ENCODE measurements around the gene AMOTL2.

Gene AMOTL2

GRCh38 chr3:134380249-134380648 is 6.0 kb upstream of the AMOTL2 start:
- no peak for DNase-seq (ENCODE audit: low read depth in 2 of 2, low spot score in 1 of 2)

DNA sequence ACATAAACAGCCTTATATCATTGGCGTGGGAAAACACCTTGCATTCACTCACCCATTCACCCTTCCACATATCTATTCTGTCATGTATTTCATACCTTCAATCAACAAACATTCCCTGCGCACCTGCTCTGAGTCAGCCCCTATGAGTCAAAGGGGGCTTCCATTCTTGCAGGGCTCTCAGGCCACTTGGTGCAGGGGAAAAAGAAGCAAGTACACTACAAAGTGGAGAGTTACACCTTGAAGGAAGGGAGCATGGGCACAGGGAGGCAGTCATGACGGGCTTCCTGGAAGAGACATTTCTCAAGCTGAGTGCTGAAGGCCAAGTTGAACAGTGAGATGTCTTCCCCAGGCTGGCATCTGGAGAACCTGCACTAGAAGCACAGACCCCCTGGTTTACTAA is 4.6 kb upstream of the AMOTL2 start:
- no peak for DNase-seq (ENCODE audit: low read depth in 2 of 2, low spot score in 1 of 2)

DNA sequence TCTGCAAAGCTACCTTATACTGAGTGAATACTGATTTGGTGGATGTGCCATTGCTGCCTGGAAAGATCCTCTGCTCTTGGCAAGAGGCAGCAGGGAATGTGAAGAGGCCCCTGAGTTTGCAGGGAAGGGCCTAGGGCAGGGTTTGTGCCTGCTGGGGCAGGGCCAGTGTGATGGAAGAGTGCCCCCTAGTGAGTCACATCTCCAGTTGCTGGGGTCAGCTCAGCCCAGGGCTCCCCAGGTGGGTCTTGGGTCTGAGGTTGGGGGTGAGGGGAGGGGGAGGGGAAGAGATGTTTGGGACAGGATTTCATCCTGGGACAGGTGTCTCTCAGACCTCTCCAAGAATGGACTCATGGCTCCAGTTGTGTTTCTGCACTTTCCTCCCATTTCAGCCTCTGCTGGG is 4.1 kb upstream of the AMOTL2 start:
- no peak for DNase-seq (ENCODE audit: low read depth in 2 of 2, low spot score in 1 of 2)

GRCh38 chr3:134377896-134378295 is 3.6 kb upstream of the AMOTL2 start:
- DNase-seq (ENCODE audit: low read depth in 2 of 2, low spot score in 1 of 2): no peak

DNA sequence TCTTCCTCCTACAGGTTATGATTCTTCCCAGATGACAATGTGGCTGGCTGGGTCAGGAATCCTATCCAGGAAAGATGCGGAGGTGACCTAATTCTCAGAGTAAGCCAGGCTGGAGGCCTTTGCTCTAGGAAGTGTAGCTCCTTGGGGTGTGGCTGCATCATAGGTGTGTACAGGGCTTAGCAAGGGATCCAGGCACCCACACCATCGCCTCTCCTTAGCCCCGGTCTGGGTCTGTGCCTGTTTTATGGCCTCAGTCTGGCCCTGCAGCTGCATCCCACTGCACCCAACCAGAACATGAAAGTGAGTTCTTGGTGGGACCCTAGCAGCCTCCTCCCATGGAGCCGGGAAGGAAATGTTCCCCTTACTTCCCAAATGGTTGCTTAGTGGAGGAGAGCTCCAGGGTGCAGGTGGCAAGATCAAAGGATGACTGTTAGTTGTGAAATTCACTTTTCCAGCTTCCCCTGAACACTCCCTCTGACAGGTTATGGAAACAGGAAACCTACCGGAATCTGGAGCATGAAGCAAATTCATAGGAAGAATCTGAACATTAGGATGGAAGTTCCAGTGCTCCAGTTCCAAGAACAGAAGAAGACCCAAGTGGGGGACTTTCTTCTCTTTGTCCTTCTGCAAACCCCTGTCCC is 2.7 kb upstream of the AMOTL2 start:
- DNase-seq (ENCODE audit: low read depth in 2 of 2, low spot score in 1 of 2): no peak

DNA sequence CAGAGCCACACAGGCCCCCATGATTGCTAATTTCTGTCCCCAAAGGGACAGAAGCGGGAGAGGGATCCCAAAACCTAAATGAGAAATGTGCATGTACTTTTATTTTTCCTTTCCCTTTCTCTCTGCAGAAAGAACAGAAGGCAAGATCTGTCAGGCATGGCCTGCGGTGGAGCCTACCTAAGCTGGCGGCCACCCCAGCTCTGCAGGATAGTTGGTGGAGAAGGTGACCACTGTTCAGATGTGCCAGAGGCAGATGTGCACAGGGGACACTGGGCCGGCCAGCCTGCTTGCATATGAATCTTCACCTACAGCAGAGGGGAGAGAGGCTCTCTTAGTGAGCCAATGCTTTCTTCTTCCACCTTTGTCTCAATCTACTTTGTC is 2.1 kb upstream of the AMOTL2 start:
- DNase-seq (ENCODE audit: low read depth in 2 of 2, low spot score in 1 of 2): no peak

DNA sequence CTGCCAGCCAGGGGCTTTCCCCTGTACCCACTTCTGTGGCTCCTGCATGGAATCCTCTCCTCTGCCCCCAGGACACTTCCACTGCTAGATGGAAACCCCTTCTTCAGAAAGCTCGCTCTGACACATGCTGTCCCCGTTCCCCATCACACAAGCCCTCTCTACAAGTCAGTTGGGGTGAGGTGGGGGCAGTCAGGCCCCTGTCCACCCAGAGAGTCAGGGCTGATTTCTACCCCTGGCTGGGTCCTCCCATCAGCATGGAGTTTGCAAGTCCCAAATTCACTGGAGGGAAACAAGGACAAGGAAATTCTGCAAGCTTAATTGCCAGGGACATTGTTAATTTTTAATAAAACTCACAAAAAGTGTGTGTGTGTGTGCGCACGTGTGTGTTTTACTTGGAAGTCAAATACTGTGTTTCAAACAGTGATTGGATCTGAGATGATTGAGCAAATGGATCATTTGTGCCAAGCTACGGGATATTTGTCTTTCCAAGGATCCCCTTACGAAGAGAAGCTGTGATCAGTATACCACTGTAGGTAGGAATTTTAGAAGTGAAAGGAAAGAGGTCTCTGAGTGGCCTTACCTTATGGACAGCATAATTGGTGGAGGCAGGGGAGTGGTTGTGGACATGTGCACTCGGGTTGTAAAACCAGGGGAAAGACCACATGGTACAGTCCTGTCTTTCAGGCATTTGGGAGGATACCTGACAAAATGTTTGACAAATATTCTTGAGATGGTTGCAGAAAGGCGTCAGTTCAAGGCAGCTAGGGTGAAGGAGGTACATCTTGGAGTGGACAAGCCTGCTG is 1.5 kb upstream of the AMOTL2 start:
- DNase-seq (ENCODE audit: low read depth in 2 of 2, low spot score in 1 of 2): no peak

DNA sequence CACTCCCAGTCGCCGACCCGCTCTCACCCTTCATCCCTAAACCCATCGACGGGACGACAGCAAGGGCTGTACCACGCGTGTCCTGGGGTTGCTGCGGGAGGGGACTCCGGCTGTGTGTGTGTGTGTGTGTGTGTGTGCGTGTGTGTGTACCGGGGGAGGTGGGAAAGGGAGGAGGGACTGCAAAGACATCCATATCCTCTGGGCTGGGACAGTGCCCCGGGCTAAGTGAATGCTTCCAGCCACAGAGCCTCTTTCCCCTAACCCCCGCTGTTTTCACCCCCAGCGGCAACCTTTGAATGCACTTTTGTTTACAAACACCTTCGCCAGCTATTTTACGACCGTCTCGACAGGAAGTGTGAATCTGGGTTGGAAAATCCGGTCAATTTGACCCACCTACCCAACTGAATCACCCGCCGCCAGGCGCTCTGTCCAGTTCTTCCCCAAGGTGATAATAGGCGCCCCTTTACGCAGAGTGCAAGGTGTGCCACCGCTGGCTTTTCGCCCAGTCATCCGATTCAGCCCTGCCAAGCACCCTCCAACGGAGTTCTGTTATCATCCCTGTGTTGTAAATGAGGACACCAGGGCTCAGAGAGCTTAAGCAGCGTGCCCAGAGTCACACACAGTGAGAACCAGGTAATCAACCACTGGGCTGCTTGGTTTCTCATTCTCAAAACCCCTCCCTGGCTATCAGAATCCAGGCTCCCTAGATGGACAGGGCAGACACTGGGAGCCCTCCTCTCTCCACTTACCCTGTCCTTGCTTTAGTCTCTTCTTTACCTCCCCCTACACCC is 739 bp upstream of the AMOTL2 start:
- no peak for DNase-seq (ENCODE audit: low read depth in 2 of 2, low spot score in 1 of 2)

DNA sequence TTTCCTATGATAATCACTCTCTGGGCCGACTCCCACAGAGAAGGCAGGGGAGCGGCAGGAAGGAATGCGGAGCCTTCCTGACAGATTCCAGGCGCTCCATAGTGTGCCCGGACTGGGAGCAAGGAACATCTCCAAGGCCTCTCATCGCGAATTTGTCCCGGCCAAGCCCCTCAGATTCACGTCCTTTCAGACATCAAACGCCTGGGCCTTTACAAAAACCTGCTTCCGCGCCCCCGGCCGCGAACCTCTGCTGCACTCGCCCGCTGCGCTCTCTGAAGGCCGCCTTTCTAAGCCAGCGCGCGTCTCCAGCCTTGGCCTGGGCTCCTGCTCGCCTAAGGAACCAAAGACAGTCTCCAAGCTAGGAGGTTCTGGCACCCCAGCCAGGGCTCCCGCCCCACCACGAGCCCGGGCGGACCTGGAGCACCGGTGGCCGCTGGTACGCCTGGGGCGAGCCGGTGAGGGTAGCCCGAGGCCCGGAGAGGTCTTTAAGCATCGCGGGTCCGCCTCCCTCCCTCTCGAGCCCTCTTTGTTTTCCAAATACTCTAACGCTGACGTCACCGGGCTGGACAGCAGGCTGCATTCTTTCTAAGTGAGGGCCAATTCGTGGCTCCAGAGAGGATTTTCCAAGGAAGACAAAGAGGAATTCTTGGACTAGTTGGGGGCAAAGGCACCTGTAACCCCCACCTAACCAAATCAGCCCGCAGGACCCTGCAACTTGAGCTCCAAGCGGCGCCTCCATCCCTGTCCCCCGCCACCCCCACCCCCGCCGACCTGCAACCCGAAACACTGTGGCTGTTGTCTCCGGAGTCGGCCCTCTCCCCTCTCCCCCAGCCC is 759 bp downstream of the AMOTL2 start:
- no peak for DNase-seq (ENCODE audit: low read depth in 2 of 2, low spot score in 1 of 2)

DNA sequence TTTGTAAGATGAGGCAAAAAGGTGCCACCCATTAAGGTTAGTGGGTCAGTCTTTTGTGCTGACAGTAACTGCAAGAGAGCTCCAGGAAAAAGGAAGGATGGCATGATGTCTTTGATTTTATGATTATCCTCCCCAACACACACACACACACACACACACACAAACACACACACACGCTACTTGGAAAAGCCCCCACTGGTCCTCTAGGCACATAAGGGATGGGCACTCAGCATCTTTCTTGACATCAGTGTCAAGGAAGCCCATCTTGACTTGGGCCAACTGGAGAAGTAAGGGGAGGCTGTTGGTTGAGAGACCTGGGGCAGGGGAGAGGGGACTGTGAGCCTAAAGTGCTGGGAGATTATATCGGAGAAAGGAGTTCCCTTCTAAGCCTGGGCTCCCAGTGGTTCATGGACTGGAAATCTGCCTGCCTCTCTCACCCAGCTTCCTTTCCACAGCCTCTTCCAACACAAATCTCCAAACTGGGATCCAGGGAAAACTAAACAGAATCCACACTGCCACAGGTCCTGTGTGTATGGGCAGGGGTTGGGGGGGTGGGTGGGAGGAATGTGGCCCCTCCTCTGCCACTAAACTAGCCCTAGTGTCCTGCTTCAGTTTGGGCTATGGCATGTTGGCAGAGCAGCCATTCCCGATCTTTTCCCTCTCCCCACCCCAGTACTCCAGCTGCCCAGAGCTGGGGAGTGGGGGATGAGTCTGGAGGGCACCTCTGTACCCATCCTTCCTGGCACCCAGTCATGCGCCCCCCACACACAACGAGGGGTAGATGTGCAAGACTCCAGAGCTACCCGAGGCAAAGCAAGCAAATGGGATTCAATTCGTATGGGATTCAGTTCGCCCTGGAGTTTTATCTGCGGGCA is 1.6 kb downstream of the AMOTL2 start:
- no peak for DNase-seq (ENCODE audit: low read depth in 2 of 2, low spot score in 1 of 2)

DNA sequence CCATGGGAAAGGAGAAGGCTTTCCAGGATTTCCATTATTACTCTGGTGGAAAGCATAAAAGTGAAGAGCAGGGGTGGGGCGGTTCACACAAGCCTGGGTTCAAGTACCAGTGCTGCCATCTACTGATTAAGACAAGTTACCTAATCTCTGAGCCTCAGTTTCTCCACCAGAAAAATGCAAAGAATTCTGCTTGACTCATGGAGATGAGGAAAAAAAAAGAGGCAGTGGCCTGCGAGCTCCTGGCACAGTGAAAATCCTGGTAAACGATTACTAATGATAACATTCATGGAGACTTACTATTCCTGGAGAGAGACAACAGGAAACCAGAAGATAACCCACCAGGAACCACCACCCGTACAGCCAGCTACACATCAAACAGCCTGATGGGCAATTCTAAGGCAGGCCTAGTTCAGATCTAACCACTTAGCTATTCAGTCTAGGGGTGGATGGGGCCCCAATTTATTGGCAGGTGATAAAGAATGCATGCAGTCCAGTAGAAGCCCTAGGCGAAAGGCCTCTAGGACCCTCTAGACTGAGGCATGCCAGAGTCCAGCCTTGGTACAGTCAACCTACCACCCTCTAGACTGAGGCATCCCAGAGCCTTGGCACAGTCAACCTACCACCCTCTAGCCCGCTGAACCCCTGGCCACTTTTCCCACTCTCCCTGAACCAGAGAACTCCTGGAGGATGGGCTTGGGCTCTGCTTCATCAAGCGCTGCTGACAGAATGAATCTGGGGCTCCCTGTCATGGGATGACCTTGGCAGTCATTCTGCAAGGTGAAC is 2.5 kb downstream of the AMOTL2 start:
- DNase-seq (ENCODE audit: low read depth in 2 of 2, low spot score in 1 of 2): no peak

DNA sequence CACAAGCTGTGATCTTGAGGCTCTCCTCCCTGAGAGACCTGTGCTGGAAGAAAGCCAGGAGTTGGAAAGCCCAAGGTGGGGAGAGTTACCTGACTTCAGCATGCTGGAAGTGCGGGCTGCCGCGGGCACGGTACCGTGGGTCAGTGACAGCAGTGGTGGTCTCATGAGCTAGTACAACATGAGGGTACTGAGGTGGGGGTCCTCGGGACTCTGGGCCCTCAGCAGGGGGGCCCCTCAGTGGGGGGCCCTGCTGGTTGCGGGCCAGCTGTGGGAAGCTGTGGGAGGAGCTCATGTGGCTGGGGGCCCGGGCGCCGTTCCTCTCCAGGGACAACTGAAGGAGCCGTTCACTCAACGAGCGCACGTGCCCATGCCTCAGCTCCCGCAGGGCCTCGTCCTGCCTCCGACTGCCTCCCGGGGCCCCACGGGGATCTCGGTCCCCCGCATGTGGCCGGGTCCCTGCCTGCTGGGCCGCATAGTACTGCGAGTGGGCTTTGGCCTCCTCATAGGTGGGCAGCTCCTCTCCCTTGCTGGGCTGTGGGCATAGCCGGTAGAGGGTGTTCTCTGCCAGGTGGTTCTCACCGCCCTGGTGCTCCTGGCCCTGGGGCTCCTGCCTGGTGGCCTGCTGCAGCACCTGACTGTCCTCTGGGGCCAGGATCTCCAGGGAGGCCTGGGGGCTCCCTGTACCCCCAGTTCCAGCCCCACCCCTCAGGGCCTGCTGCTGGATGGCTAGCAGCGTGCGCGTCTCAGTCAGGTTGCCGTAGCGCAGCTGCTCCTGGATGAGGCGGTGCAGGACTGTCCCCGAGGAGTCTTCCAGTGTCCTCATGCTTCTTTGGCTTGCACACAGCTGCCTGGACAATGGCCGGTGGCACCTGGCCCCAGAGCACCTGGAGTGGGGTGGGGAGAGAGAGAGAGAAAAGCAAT is 3.4 kb downstream of the AMOTL2 start:
- DNase-seq (ENCODE audit: low read depth in 2 of 2, low spot score in 1 of 2): no peak

DNA sequence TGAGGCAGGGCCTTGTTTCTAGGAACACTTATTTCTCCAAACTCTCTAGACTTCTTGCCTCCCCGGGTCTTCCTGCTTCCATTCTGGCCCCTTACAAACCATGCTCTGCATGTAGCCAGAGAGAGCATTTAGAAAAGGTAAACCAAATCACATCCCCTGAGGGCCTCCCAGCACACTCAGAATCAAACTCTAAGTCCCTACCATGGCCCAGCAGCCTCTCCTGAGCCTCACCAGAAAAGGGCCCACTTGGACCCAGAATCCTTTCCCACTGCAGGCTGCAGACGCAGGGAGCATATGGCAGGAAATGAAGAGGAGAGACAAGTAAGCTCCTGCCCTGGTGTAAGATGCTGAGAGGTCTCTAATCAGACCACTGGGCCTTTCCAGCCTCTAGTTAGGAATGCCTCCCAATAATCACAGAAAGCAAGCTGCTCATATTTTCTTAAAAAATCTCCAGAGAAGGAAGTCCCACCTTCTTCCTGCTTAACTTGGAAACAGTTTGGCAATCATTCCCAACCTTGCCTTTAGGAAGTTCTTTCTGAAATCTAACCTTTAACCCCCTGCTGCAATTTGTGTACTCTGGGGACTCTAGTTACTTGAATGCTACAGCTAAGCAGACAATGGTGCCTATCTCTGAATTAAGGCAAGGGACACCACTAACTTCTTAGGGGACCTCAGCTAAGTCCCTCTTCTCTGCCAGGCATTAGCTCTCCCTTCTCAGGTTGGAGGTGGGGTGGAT is 4.2 kb downstream of the AMOTL2 start:
- no peak for DNase-seq (ENCODE audit: low read depth in 2 of 2, low spot score in 1 of 2)

- DNase-seq (ENCODE audit: low read depth in 2 of 2, low spot score in 1 of 2): no peak
Observed at GRCh38 chr3:134369231-134369741, 5.0 kb downstream of the AMOTL2 start.

GRCh38 chr3:134368751-134369105 is 5.5 kb downstream of the AMOTL2 start:
- no peak for DNase-seq (ENCODE audit: low read depth in 2 of 2, low spot score in 1 of 2)

DNA sequence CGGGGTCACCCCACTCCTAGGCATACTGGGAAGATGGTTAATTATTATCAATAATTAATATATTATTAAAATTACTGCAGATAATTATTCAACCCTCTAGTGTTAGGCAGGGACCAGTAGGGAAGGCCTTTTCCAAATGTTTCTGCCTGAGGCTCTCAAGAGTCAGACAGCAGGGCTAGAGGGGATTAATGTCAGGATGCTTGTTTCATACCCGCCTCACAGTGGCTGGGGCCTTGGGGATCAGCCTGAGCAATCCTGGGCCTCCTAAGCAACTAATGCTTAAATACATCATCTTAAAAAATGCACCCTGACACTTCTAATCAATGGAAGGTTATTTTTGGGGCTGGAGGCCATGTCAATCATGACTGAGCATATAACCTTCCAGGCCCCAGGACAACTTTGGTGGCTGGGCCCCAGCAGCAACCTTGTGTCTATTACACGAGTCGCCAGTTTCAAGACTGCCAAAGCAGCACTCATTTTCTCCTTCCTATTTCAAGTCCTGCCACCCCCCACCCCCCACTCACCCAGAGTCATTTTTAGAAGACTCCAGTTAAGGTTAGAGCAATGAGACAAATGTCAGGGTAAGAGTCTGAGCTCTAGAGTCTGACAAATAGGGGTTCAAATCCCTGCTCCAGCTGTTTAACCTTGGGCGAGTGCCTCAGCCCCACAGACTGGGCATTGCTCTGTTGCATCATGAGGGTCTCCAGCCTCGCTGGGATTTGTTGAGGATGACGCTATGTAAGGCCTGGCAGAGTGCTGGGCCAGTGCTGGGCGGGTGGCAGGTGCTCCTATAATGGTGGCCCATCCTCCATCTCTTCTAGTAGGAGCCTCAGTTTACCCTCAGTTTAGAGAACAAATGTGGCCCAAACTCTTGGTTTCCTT is 6.1 kb downstream of the AMOTL2 start:
- DNase-seq (ENCODE audit: low read depth in 2 of 2, low spot score in 1 of 2): no peak

Data from stimulated activated CD8-positive, alpha-beta memory T cell treated with anti-CD3 and anti-CD28 coated beads, Interleukin-4, amount 100 ng/mL, for 1 hour (primary cell).